Endothelial cell of umbilical vein (primary cell): ENCODE results near the gene SMAD6. TPM values are rescaled to one million over a fixed set of nuclear protein-coding genes. Genes with fewer than 3 reads are reported as not detected.

ENCODE experiments used
- BruUV-seq: library from RNA; stranded (reverse); fragments of 400-500 nt; replicated peaks from 2 replicates; lab custom pipeline; 2021; lab: Mats Ljungman, UMichigan
- CTCF ChIA-PET: fragments of 300-600, 350-600 bp; sonication (Branson Sonifier 250); formaldehyde crosslinking; loops from one replicate; lab custom pipeline; 2021; ENCODE audit warnings: antibody characterized with exemption, inconsistent platforms; lab: Charles Lee
- POLR2A ChIA-PET: fragments of 300-600, 350-600 bp; sonication (Branson Sonifier 250); formaldehyde crosslinking; loops from one replicate; lab custom pipeline; 2021; ENCODE audit warnings: antibody characterized with exemption, inconsistent platforms; lab: Charles Lee
- DNase-seq: peaks from one replicate; pipeline ENCODE4 v3.0.0-alpha.2; 2011; ENCODE audit warnings: low read depth, low spot score
- FAIRE-seq: peaks from 2 replicates; lab custom pipeline; 2011; peaks lifted over from hg19 to GRCh38; lab: Jason Lieb, UNC
- H2AFZ ChIP-seq: 2 replicates; pipeline ENCODE4 v1.6.0; 2012; ENCODE audit warnings: low read depth, low read length, control low read depth, inconsistent platforms
- H3K27ac ChIP-seq: 2 replicates; pipeline ENCODE4 v1.5.1; 2011; ENCODE audit warnings: low read depth, mild to moderate bottlenecking, control low read depth, low read length, moderate library complexity; ENCODE audit not compliant: insufficient read depth
- H3K27me3 ChIP-seq, 2 experiments: 2 replicates each; pipeline versions ENCODE4 v1.6.0 to v1.6.1; 2011; ENCODE audit warnings: low read length in 2 of 2, mixed read lengths in 1 of 2; ENCODE audit not compliant: control insufficient read depth in 2 of 2, insufficient read depth in 2 of 2
- H3K36me3 ChIP-seq, 2 experiments: 2 replicates in 1 of 2; 3 replicates in 1 of 2; pipeline ENCODE4 v1.5.1; 2011; ENCODE audit warnings: low read length in 2 of 2, mild to moderate bottlenecking in 1 of 2, moderate library complexity in 1 of 2; ENCODE audit not compliant: control insufficient read depth in 2 of 2, insufficient read depth in 2 of 2; ENCODE audit errors: extremely low read depth in 1 of 2
- H3K4me1 ChIP-seq: 3 replicates; pipeline ENCODE4 v1.5.1; 2011; ENCODE audit warnings: mild to moderate bottlenecking, low read length; ENCODE audit not compliant: control insufficient read depth, insufficient read depth; ENCODE audit errors: extremely low read depth
- H3K4me2 ChIP-seq: 2 replicates; pipeline ENCODE4 v1.6.1; 2011; ENCODE audit warnings: low read length, control low read depth, mixed read lengths; ENCODE audit not compliant: insufficient read depth
- H3K4me3 ChIP-seq, 3 experiments: fragments of 200-600 bp in 1 of 3; sonication (generic), shearing (Covaris generic) in 1 of 3; replicated peaks in 1 of 3; 2 replicates each; pipeline ENCODE4 v1.5.1; 2011 to 2016; ENCODE audit warnings: control low read depth in 3 of 3, low read length in 3 of 3, mild to moderate bottlenecking in 2 of 3, inconsistent platforms in 1 of 3, low read depth in 1 of 3, moderate library complexity in 1 of 3; ENCODE audit not compliant: insufficient read depth in 1 of 3
- H3K79me2 ChIP-seq: 2 replicates; pipeline ENCODE4 v1.6.0; 2012; ENCODE audit warnings: low read length, inconsistent platforms; ENCODE audit not compliant: control insufficient read depth, insufficient read depth
- H3K9ac ChIP-seq: replicated peaks from 2 replicates; pipeline ENCODE3; 2011; ENCODE audit warnings: low read length, control low read depth; ENCODE audit not compliant: insufficient read depth; ENCODE audit errors: extremely low read depth
- H3K9me1 ChIP-seq: replicated peaks from 3 replicates; pipeline ENCODE4 v1.6.0; 2011; ENCODE audit warnings: mild to moderate bottlenecking, low read length; ENCODE audit not compliant: control insufficient read depth, insufficient read depth; ENCODE audit errors: extremely low read depth
- H3K9me3 ChIP-seq: replicated peaks from 2 replicates; pipeline ENCODE4 v1.5.1; 2012; ENCODE audit warnings: low read length, inconsistent platforms; ENCODE audit not compliant: control insufficient read depth, insufficient read depth
- H4K20me1 ChIP-seq: replicated peaks from 2 replicates; pipeline ENCODE3; 2011; ENCODE audit warnings: mild to moderate bottlenecking, low read length; ENCODE audit not compliant: control insufficient read depth, insufficient read depth; ENCODE audit errors: extremely low read depth
- CTCF ChIP-seq, 2 donors: IDR thresholded peaks; 1 replicate in 1 of 2; 2 replicates in 1 of 2; pipeline ENCODE4 v1.5.1; 2011; ENCODE audit warnings: low read length in 2 of 2, mild to moderate bottlenecking in 2 of 2, moderate library complexity in 2 of 2, control low read depth in 1 of 2, inconsistent platforms in 1 of 2, low read depth in 1 of 2; ENCODE audit not compliant: insufficient read depth in 1 of 2; ENCODE audit errors: extremely low read depth in 1 of 2
- POLR2A ChIP-seq: IDR thresholded peaks from 2 replicates; pipeline ENCODE4 v1.6.1; 2012; ENCODE audit warnings: low read depth, mild to moderate bottlenecking, control low read depth, low read length
- dilution Hi-C: fragments of 300-500 bp; cut with MboI; formaldehyde crosslinking; loops from one replicate; pipeline ENCODE4 v1.15.0; 2019; ENCODE audit warnings: low sequenced_read_pairs; ENCODE audit not compliant: extremely low pct_ligation_motif_present
- intact Hi-C: fragments of 100-400 bp; cut with micrococcal nuclease; formaldehyde crosslinking; loops from one replicate; pipeline ENCODE4 v1.10.0; 2022
- polyA plus RNA-seq, 4 experiments: library from polyadenylated mRNA; depleted of rRNA in 3 of 4; stranded (reverse) in 3 of 4; unstranded in 1 of 4; fragments of >200 nt; gene quantifications; 2 replicates each; pipeline versions ENCODE4 v1.2.1 to v1.2.3, GENCODE V29; 2011 to 2012; ENCODE audit warnings: missing spikeins in 1 of 4
- total RNA-seq: library from RNA; stranded (reverse); gene quantifications from 2 replicates; pipeline ENCODE4 v1.2.3, GENCODE V29; 2021

The SMAD6 gene
- total and polyA plus RNA-seq, 2 donors (not counting 3 experiments of a cell fraction or from before 2014, with no cell fraction given), result 7.3 to 12.5 TPM

- H3K9ac ChIP-seq, result no peak overlapping the region
- DNase-seq, result peak; percentile 45
Measured at GRCh38 chr15:66706225-66706732, 4.2 kb downstream of the SMAD6 start.

More at GRCh38 chr15:66706225-66706732, 4.2 kb downstream of the SMAD6 start:
- intact Hi-C loops (loop anchor here (1.0 kb wide), 2 partner anchors 68 to 147 kb away; no protein-coding TSS in a partner anchor), dilution Hi-C loops (no loop called here)
- TF ChIP-seq CTCF (IDR thresholded peaks at IDR 0.05; ENCODE audit: extremely low read depth in 1 of 2, insufficient read depth in 1 of 2, low read depth in 1 of 2, low read length in 2 of 2) (peak; percentile 65 to 68), POLR2A (no peak)
- Histone ChIP-seq H3K79me2 (peaks cover 46% of the 10 kb centered on the region), H3K9me3 (no peaks in the 10 kb centered on the region), H3K4me1 (peaks cover 40% of the 10 kb centered on the region), H2AFZ (peak overlapping the region; percentile 42), H3K9me1 (no peaks in the 10 kb centered on the region), H4K20me1 (no peaks in the 10 kb centered on the region), H3K27me3 (no peaks in the 10 kb centered on the region), H3K36me3 (no peaks in the 10 kb centered on the region), H3K27ac (no peak overlapping the region), H3K4me3 (no peak overlapping the region), H3K4me2 (no peak overlapping the region)
- ChIA-PET CTCF (interaction anchor here (0.8 to 14.2 kb wide), 22 partner anchors 8 to 145 kb away, joined by 3 to 226 read pairs (median 5); no protein-coding TSS in a partner anchor), POLR2A (no interaction called here)
- BruUV-seq, result no TSS peak
- peak; percentile 77 for FAIRE-seq
